ENCODE measurements around the gene HAO1.

- TF ChIP-seq CTCF (IDR thresholded peaks at IDR 0.05; ENCODE audit: low read depth, low read length) (no peak), EZH2phosphoT487 (IDR thresholded peaks at IDR 0.05; ENCODE audit: low read depth) (no peak)
Measured at GRCh38 chr20:7882076-7882475, 58.2 kb downstream of the HAO1 start.
